ENCODE data around the gene IL17RE. TPM values are rescaled to one million over a fixed set of nuclear protein-coding genes. Genes with fewer than 3 reads are reported as not detected.

Gene IL17RE
- polyA plus RNA-seq, 1 donor from 2014 or later = not detected

DNA sequence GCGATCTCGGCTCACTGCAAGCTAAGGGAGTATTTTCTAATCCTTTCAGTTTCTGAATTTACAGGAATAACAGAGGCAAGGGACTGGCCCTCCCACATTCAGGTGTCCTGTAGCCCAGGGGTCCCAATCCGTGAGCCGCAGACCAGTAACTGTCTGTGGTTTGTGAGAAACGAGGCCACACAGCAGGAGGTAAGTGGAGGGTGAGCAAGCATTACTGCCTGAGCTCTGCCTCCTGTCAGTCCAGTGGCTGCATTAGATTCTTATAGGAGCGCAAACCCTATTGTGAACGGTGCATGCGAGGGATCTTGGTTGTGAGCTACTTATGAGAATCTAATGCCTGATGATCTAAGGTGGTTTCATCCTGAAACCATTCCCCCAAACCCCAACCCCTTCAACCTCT, 9.2 kb downstream of the IL17RE start:
- no peaks in the 10 kb centered on the region for H3K9me3 Mint-ChIP-seq
- H3K4me1 Mint-ChIP-seq = peaks cover 0 to 8% (median 7%) of the 10 kb centered on the region in 3 donors
- peaks cover 3% of the 10 kb centered on the region for H3K36me3 Mint-ChIP-seq
- H3K27ac Mint-ChIP-seq = no peak overlapping the region
- H3K4me3 Mint-ChIP-seq = no peak overlapping the region
- peaks cover 8% of the 10 kb centered on the region for H3K27me3 Mint-ChIP-seq

DNA sequence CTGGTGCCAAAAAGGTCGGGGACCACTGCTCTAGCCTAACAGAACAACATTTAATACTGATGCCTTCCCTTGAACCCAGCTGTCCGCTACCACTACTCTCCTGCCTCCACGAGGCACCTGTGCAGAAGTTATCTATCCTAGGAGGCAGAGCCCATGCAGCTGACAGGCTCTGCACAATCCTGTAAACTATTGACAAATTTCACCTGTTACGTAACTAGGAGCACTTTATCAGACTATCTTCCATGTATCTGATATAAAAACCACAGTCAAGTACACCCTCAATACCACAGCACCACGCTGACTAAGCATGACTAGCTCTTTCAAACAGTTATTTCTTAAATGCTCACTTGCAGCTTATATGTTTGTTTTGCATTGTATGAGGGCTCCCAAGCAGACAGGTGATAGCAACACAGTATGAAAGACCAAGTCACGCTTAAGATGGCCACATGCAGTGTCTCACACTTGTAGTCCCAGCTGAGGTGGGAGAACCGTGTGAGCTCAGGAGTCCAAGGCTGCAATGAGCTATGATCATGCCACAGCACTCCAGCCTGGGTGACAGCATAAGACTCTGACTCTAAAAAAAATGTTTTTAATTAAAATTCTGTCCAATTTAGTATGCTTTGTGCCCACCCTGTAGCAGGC, 9.8 kb downstream of the IL17RE start:
- H3K4me1 Mint-ChIP-seq = peaks cover 0 to 9% (median 7%) of the 10 kb centered on the region in 3 donors
- H3K27me3 Mint-ChIP-seq = peaks cover 8% of the 10 kb centered on the region
- no peak overlapping the region for H3K27ac Mint-ChIP-seq
- no peaks in the 10 kb centered on the region for H3K9me3 Mint-ChIP-seq
- peaks cover 3% of the 10 kb centered on the region for H3K36me3 Mint-ChIP-seq
- H3K4me3 Mint-ChIP-seq = no peak overlapping the region

DNA sequence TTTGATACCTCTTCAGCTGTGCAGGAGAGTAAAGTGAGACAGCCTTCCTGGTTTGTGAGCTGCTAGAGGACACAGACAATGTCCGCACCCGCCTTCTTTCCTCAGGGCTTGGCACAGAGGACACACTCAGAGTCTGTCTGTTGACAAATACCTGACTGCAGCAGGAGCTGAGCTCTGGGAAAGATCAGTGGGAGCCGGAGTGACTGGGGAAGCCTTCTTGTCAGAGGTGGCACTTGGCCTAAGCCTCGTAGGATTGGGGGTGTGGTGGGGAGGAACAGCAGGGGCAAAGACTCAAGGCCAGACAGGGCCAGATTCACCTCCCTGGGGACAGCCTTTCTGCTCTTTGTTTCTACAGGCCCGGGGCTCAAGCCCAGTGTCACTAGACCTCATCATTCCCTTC, 11.0 kb downstream of the IL17RE start:
- Mint-ChIP-seq H3K4me3 (peak overlapping the region in 2 of 4 donors; percentile 40 to 78), H3K27ac (no peak overlapping the region), H3K27me3 (peaks cover 8% of the 10 kb centered on the region), H3K9me3 (no peaks in the 10 kb centered on the region), H3K4me1 (peaks cover 0 to 9% (median 7%) of the 10 kb centered on the region in 3 donors), H3K36me3 (peaks cover 3% of the 10 kb centered on the region)

DNA sequence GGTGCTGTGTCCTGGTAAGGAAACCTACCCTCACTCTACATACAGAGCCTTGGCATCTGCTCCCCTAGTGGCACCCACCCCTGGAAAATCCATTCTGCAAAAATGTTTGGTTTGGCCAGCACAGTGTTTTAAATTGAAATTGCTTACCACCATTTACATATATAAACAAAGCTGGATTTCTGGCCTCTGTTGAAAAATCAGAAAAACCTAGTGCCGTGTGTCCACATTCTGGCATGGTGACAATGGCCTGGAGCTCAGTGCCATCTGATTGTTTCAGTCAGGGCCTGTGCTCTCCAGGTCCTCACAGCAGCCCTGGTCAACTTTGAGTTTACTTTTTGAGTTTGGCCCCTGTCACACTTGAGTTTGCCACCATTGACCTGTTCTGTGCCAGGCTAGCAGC, 11.4 kb downstream of the IL17RE start:
- Mint-ChIP-seq H3K36me3 (peaks cover 3% of the 10 kb centered on the region), H3K9me3 (no peaks in the 10 kb centered on the region), H3K27ac (no peak overlapping the region), H3K4me1 (peaks cover 0 to 9% (median 7%) of the 10 kb centered on the region in 3 donors), H3K27me3 (peaks cover 8% of the 10 kb centered on the region), H3K4me3 (peak overlapping the region in 2 of 4 donors; percentile 40 to 67)

DNA sequence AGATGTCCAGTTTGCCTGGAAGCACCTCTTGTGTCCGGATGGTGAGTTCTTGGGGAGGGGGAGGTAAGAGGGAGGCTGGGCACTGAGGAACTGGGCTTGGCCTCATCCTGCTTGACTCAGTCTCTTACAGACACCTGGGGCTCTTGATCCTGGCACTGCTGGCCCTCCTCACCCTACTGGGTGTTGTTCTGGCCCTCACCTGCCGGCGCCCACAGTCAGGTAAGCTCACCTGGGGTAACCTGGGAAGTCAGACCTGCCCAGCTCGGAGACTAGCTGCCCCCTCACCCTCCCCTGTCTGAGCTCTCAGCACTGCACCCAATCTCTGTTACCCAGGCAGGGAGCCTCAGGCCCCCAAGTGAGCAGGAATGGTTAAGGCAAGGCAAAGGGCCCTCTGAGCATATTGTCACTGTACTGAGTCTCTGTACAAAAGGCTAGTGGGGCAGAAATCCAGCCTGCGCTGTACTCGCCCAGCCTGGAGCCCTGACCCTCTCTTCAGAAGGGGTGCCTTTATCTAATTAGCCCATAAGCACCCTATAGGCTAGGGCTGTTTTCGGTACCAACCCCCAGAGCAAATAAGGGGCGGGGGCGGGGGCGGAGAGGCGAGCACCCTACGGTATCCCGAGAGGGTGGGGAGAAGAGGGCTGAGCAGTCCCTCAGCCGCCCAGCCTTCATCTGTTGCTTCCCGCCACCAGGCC, 12.1 kb downstream of the IL17RE start:
- H3K36me3 Mint-ChIP-seq = peaks cover 3% of the 10 kb centered on the region
- H3K27ac Mint-ChIP-seq = no peak overlapping the region
- peaks cover 8% of the 10 kb centered on the region for H3K27me3 Mint-ChIP-seq
- peaks cover 0 to 9% (median 7%) of the 10 kb centered on the region in 3 donors for H3K4me1 Mint-ChIP-seq
- H3K4me3 Mint-ChIP-seq = peak overlapping the region; percentile 27 to 83 (median 52)
- H3K9me3 Mint-ChIP-seq = no peaks in the 10 kb centered on the region

DNA sequence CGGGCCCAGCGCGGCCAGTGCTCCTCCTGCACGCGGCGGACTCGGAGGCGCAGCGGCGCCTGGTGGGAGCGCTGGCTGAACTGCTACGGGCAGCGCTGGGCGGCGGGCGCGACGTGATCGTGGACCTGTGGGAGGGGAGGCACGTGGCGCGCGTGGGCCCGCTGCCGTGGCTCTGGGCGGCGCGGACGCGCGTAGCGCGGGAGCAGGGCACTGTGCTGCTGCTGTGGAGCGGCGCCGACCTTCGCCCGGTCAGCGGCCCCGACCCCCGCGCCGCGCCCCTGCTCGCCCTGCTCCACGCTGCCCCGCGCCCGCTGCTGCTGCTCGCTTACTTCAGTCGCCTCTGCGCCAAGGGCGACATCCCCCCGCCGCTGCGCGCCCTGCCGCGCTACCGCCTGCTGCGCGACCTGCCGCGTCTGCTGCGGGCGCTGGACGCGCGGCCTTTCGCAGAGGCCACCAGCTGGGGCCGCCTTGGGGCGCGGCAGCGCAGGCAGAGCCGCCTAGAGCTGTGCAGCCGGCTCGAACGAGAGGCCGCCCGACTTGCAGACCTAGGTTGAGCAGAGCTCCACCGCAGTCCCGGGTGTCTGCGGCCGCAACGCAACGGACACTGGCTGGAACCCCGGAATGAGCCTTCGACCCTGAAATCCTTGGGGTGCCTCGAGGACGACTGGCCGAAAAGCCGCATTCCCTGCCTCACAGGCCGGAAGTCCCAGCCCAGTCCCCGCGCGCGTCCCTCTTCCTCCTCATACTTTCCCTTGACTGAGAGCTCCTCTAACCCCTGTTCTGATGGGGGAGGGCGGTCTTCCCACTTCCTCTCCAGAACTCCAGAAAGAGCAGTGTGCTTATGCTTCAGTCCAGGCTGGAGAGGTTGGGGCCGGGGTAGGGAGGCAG, 12.8 kb downstream of the IL17RE start:
- Mint-ChIP-seq H3K27ac (no peak overlapping the region), H3K4me1 (peaks cover 0 to 9% (median 7%) of the 10 kb centered on the region in 3 donors), H3K9me3 (no peaks in the 10 kb centered on the region), H3K4me3 (peak overlapping the region; percentile 61 to 90 (median 77)), H3K36me3 (peaks cover 3% of the 10 kb centered on the region), H3K27me3 (peaks cover 8% of the 10 kb centered on the region)

DNA sequence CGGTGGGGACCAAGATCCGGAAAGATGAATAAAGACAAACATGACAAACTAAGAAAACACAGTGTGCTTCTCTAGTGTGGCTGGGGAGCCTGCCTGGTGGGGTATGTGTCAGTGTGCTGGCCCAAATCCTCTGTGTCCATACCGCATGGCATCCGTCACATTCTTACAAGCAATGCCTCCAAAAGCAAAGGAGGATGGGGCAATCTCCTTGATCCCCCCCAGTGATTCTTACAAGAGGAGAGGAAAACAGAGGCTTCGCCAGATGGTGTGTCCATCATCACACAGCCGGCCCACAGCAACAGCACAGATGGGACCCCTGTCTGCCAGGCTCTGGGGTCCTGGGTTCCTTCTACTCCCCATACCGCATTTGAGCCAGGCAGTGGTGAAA, 13.7 kb downstream of the IL17RE start:
- H3K4me1 Mint-ChIP-seq = peaks cover 0 to 9% (median 7%) of the 10 kb centered on the region in 3 donors
- H3K9me3 Mint-ChIP-seq = no peaks in the 10 kb centered on the region
- peak overlapping the region; percentile 37 to 88 (median 67) for H3K4me3 Mint-ChIP-seq
- no peak overlapping the region for H3K27ac Mint-ChIP-seq
- H3K27me3 Mint-ChIP-seq = peaks cover 8% of the 10 kb centered on the region
- H3K36me3 Mint-ChIP-seq = peaks cover 3% of the 10 kb centered on the region

DNA sequence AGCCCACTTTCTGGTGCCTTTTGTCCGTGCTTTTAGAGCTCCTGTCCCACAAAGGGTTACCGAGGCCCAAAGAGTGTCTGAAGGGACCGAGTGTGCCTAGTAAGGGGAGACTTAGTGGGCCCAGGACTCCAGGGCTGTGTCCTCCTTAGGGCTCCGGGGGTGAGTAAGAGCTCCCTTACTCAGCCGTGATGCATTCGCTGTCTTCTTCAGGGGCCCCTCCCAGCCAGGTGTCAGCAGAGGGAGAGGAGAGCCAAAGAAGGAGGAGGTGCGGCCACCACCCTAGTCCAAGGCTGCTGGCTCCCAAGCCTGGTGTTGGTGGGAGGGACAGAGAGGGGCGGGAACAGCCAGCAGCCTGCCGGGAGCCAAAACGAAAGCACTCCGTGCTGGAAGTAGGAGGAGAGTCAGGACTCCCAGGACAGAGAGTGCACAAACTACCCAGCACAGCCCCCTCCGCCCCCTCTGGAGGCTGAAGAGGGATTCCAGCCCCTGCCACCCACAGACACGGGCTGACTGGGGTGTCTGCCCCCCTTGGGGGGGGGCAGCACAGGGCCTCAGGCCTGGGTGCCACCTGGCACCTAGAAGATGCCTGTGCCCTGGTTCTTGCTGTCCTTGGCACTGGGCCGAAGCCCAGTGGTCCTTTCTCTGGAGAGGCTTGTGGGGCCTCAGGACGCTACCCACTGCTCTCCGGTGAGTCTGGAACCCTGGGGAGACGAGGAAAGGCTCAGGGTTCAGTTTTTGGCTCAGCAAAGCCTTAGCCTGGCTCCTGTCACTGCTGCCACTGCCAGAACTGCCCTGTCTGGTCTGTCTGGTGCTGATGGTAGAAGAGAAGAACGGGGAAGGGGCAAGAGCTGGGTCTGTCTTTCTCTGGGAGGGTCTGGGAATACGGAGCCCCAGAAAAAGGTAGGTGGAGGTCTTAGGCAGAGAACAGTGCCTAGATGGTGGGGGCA, 14.4 kb downstream of the IL17RE start, which contains the start of gene IL17RC:
IL17RC (plus strand) TSS at position 365 of the 947 bp plus-strand sequence; CDS start at position 583, 218 bp downstream.
- H3K4me1 Mint-ChIP-seq = peaks cover 0 to 9% (median 7%) of the 10 kb centered on the region in 3 donors
- peak within 1 kb of the TSS; percentile 61 to 90 (median 77) for H3K4me3 Mint-ChIP-seq
- H3K27ac Mint-ChIP-seq = no peak within 1 kb of the TSS
- peaks cover 8% of the 10 kb centered on the region for H3K27me3 Mint-ChIP-seq
- peaks cover 3% of the 10 kb centered on the region for H3K36me3 Mint-ChIP-seq
- H3K9me3 Mint-ChIP-seq = no peaks in the 10 kb centered on the region

DNA sequence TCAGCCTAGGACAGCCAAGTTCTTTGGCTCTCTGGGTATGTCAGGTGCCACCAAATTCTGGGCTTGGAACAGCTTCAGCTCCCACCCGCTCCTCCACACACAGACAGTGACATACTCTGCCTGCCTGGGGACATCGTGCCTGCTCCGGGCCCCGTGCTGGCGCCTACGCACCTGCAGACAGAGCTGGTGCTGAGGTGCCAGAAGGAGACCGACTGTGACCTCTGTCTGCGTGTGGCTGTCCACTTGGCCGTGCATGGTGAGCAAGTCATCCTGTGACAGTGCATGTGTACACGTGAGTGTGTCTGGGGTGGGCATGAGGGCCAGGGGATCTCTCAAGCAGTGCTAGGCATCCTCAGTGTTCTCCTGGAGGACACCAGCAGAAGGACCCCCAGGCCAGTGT, 15.2 kb downstream of the IL17RE start:
- Mint-ChIP-seq H3K4me3 (no peak overlapping the region), H3K9me3 (no peaks in the 10 kb centered on the region), H3K27me3 (peaks cover 13% of the 10 kb centered on the region), H3K27ac (no peak overlapping the region), H3K36me3 (no peaks in the 10 kb centered on the region), H3K4me1 (peaks cover 5 to 7% (median 7%) of the 10 kb centered on the region in 3 donors)

DNA sequence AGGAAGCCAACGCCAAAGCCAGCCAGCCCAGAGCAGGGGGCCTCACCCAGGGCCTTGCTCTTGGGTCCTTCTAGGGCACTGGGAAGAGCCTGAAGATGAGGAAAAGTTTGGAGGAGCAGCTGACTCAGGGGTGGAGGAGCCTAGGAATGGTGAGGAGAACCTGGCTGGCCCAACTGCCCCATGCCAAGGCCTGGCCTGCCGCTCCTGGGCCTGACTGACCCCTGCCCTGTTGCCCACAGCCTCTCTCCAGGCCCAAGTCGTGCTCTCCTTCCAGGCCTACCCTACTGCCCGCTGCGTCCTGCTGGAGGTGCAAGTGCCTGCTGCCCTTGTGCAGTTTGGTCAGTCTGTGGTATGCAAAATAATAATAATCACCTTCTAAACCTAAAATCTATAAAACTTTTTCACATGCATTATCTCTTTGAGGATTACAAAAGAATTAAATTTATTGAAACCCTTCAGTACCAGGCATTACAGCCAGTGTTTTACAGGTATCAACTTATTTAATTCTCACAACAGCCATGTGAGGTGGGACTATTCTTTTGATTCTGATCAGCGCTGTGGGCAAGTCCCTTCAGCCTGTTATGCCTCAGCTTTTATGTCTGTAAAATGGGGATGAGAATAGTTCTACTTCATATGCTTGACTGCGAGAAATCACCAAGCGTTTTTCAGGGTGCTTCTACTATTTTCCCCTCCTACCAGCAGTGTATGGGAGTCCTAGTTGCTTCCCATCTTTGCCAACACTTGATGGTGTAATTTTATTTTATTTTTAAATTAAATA, 15.8 kb downstream of the IL17RE start:
- Mint-ChIP-seq H3K36me3 (no peaks in the 10 kb centered on the region), H3K9me3 (no peaks in the 10 kb centered on the region), H3K4me1 (peaks cover 5 to 7% (median 7%) of the 10 kb centered on the region in 3 donors), H3K27me3 (peaks cover 13% of the 10 kb centered on the region), H3K27ac (no peak overlapping the region), H3K4me3 (peak overlapping the region in 1 of 4 donors; percentile 35)

DNA sequence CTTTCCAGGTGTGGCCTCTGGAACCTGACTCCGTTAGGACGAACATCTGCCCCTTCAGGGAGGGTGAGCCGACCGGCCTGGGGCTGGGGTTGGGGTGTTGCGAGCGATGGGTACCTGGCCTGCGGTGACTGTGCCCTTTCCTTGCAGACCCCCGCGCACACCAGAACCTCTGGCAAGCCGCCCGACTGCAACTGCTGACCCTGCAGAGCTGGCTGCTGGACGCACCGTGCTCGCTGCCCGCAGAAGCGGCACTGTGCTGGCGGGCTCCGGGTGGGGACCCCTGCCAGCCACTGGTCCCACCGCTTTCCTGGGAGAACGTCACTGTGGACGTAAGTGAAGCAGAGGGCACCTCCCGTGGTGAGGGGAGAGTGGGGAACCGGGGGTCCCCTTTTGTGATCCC, 25.5 kb downstream of the IL17RE start:
- Mint-ChIP-seq H3K27me3 (peaks cover 3% of the 10 kb centered on the region), H3K4me3 (no peak overlapping the region), H3K4me1 (peaks cover 11 to 17% (median 16%) of the 10 kb centered on the region in 3 donors), H3K27ac (no peak overlapping the region), H3K9me3 (no peaks in the 10 kb centered on the region), H3K36me3 (no peaks in the 10 kb centered on the region)

DNA sequence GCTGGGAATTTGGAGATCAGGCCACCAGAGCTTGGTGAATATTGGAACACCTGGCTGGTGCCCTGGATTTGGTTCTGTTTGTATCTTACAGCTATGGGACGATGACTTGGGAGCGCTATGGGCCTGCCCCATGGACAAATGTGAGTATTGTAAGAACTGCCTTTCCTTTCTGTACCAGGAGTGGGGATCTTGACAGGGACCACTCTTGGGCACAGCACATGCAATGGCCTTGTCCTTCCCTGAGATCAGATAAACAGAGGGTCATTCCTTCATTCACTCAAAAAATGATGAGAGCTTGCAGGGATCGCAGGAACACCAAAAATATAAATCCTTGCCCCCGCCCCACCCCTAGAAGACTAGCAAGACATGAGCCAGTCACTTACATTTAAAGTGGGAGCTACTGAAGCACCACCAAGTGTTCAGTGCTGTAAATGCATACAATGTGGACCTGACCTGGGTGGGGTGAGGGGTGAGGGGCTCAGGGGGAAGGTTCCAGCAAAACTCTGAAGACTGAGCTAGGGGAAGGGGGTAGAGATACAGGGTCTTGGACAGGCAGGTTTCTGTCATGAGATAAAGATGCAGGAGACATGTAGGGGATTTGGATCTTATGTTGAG, 28.3 kb downstream of the IL17RE start:
- Mint-ChIP-seq H3K27ac (peak overlapping the region in 2 of 3 donors; percentile 31 to 79), H3K4me1 (peaks cover 23 to 24% (median 23%) of the 10 kb centered on the region in 3 donors), H3K4me3 (peak overlapping the region; percentile 21 to 96 (median 69)), H3K36me3 (no peaks in the 10 kb centered on the region), H3K9me3 (no peaks in the 10 kb centered on the region), H3K27me3 (no peaks in the 10 kb centered on the region)

DNA sequence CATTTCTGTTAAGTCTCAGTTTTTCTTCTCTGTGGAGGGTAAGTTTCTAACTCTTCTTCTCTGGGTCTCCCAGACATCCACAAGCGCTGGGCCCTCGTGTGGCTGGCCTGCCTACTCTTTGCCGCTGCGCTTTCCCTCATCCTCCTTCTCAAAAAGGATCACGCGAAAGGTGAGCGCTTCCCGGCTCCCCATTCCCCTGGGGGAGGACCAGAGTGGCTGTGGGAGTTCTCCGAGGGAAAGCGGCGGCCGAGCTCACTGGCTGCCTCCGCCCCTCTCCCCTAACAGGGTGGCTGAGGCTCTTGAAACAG, 29.8 kb downstream of the IL17RE start:
- H3K27me3 Mint-ChIP-seq = no peaks in the 10 kb centered on the region
- H3K9me3 Mint-ChIP-seq = no peaks in the 10 kb centered on the region
- peak overlapping the region; percentile 97 to 99 (median 98) for H3K27ac Mint-ChIP-seq
- peak overlapping the region; percentile 90 to 99 (median 98) for H3K4me3 Mint-ChIP-seq
- H3K36me3 Mint-ChIP-seq = peaks cover 2% of the 10 kb centered on the region
- peaks cover 23 to 24% (median 23%) of the 10 kb centered on the region in 3 donors for H3K4me1 Mint-ChIP-seq
